ENCODE data around the gene ME1.
"Not testable (repeated sequence)": the region's sequence is repeated elsewhere in the genome, so short reads cannot be mapped to it uniquely, and the experiment has no call there.

ME1 gene
- 5.6 to 16.0 reads per million in 2 donors for total RNA-seq

- DNase-seq, result peak; percentile 46
These were observed at the start of gene ME1 for GRCh38 chr6:83430611-83431544. ME1 (minus strand) TSS chr6:83431051; CDS start chr6:83430954, 97 bp downstream.

- no peak for DNase-seq
These were observed 49.6 kb upstream of the ME1 start for GRCh38 chr6:83480470-83480869.

- no peak for DNase-seq
These were observed 48.5 kb upstream of the ME1 start for GRCh38 chr6:83479389-83479788.

- DNase-seq, result no peak
These were observed 46.1 kb upstream of the ME1 start for GRCh38 chr6:83476971-83477370.

- DNase-seq, result no peak
These were observed 43.5 kb upstream of the ME1 start for GRCh38 chr6:83474309-83474708.

DNA sequence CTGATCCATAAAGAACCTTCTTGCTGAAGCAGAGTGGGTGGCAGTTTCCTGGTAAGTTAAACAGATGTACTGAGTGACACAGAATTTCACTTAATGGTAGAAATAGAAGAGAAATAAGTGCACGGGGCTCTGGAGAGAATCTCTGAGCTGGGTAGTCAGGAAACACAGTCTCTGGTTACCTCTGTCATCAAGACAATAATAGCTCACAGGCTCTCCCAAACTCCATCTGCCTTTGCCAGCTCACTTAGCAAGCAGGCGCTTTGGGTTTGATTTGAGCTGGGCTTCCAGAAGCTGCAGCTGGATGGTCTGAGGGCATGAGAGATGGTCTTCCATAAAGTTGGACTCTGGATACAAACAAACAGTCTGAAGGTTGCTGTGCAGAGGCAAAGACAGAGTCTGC is 41.9 kb upstream of the ME1 start:
- no peak for DNase-seq

- DNase-seq, result no peak
These were observed 39.7 kb upstream of the ME1 start for GRCh38 chr6:83470587-83470986.

DNA sequence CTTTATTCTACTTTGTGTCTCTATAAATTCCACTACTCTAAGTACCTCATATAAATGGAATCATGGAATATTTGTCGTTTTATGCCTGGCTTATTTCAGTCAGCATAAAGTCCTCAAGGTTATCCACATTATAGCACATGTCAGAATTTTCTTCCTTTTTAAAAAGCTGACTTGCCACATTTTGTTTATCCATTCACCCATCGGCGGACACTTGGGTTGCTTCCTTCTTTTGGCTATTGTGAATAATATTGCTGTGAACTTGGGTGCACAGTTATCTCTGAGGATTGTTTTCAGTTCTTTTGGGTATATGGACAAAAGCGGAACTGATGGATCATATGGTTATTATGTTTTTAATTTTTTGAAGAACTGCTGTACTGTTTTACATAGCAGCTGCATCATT is 39.1 kb upstream of the ME1 start:
- no peak for DNase-seq

- no peak for DNase-seq
These were observed 36.8 kb upstream of the ME1 start for GRCh38 chr6:83467620-83468036.

DNA sequence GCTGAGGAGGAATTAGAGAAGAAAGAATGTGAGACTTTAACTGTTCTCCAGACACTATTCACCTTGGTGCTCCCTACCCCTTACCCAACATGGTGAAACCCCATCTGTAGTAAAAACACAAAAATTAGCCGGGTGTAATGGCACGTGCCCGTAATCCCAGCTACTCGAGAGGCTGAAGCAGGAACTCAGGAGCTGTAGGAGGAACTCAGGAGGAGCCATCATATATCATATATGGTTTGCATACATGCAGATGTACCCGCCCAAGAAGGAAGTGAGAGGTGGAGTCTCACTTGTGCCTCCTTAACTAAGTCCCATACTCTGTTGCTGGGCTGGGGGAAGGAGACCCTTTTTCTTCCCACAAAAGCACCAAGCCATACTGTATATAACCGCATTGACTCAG is 35.5 kb upstream of the ME1 start:
- no peak for DNase-seq

GRCh38 chr6:83464381-83465140 is 33.7 kb upstream of the ME1 start:
- DNase-seq, result no peak

- DNase-seq, result no peak
These were observed 33.0 kb upstream of the ME1 start for GRCh38 chr6:83463886-83464285.

DNA sequence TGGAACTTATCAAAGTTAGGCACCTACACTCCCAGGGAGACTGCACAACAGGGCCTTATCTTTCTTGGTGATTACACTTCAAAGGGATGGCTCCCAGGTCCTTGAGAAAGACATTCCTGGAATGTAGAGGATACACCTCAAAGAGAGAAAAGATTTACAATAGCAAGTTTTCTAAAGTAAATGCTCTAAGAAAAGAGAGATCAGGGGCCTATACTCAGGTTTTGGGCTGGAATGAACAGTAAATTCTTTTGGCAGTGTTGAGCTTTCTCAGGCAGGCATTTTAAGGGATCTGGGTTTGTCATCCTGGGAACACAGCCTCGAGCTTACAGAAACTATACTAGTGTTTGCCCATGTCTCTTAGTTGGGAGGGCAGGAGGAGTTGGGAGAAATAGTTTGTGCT is 31.7 kb upstream of the ME1 start:
- no peak for DNase-seq

DNA sequence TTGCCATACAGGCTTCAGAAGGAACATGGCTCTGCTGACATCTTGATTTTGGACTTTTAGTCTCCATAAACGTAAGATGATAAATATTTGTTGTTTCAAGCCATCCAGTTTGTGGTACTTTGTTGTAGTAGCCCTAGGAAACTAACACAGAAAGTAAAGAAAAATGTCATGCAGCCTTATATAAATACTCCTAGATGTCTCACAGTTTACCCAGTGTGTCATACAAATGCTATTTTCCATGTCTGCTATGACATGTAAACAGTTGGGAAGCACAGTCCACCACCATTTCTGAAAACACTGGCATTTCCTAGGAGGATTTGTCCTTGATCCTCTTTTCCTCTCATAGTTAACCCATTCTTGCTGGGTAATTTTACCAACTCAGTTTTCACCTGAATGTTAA is 30.6 kb upstream of the ME1 start:
- DNase-seq, result no peak

DNA sequence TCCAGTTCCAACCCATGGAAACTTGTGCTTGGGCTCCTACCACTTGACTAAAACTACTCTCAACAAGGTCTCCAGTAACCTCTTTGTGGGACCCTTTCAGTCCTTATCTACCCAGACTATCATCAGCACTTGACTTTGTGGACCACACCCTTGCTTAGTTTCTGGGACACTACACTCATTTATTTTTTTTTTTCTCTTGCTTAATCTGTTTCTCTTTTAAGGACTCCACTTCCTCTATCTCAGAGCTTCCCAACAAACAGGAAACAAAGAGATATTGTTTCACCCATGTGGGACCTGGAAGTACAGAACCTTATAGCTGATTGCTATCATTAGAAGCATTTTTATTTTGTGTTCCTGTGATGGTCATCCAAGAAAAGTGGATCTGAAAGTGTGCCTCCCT is 28.8 kb upstream of the ME1 start:
- no peak for DNase-seq

GRCh38 chr6:83450015-83450414 is 19.2 kb upstream of the ME1 start:
- not testable (repeated sequence) for DNase-seq

- DNase-seq, result not testable (repeated sequence)
These were observed 13.3 kb upstream of the ME1 start for GRCh38 chr6:83444086-83444699.

DNA sequence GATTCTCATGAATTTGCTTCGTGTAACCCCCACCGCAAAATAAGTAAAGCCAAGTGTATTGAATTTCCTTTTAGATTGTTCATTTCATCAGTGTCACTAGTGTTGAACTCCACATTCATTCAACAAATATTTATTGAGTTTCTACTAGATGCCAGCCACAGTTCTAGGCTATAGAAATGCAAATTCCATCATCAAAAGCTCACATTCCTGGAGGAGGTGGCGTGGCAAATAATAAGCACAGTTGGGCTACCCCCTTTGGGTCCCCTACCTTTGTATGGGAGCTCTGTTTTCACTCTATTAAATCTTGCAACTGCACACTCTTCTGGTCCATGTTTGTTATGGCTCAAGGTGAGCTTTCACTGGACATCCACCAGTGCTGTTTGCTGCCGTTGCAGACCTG is 12.7 kb upstream of the ME1 start:
- no peak for DNase-seq

DNA sequence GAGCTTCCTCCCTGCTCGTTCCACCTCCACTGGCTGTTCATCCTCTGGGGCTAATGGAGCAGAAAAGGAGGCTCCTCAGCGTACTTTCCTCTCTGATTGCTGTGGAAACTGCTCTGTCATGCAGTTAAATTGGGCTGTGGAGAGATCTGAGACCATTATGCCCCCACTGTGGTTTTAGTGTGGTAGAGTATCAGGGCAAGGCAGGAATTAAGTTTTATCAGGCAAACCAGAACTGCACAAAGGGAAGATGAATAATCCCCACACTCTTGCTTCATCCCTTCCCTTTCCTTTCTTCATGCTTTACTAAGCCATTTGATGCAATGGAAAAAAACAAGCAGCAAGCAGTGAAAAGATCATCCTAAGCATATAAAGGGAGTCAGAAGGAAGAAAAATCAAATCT is 11.9 kb upstream of the ME1 start:
- DNase-seq, result no peak

GRCh38 chr6:83439201-83439600 is 8.3 kb upstream of the ME1 start:
- DNase-seq, result no peak

- no peak for DNase-seq
These were observed 5.8 kb upstream of the ME1 start for GRCh38 chr6:83436674-83437073.

DNA sequence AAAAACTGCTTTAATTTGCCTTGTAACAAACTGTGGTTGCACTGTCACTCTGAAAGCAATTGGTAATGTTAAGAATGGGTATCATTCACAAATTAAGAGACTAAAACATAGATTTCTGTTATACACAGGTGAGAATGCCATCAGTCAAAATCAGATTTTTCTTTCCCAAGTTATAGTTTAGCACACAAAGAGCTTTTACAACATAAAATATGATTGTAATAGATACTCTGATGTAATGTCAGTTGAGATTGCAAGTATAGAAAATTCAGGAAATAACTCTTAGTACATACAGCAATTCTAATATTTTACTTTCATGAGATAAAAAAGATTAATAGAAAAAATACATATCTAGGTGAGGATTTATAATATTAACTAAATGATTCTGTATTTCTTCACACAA is 2.3 kb upstream of the ME1 start:
- DNase-seq, result no peak

DNA sequence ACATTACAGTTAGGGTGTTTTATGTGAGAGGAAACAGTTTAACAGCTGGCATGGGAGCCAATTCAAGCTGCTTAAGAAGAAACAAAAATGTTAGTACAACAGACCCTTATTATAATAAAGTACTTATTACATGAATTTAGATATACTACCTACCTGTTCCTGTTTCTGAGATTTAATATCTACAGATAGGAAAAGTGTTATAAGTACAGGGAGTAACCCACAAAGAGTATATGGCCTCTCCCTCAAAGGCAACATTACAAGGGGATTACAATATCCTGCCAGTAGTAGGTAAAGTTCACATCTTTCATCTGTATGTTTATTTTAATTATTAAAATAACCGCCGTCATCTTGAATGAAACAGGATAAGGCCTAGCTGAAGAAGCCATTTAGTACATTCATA is 1.8 kb upstream of the ME1 start:
- DNase-seq, result no peak
